GM12878 (cell line): ENCODE results near the gene ATF4.

ENCODE experiments used
- FOS ChIP-seq: IDR thresholded peaks from 3 replicates; pipeline ENCODE4 v1.6.1; 2011; ENCODE audit warnings: borderline replicate concordance; ENCODE audit not compliant: insufficient read length; ENCODE audit errors: extremely low read depth
- FOXK2 ChIP-seq: fragments of 450-650 bp; IDR thresholded peaks from 2 replicates; pipeline ENCODE4 v1.6.1; 2017; ENCODE audit warnings: mild to moderate bottlenecking, moderate library complexity
- JUND ChIP-seq: IDR thresholded peaks from 2 replicates; pipeline ENCODE4 v1.6.1; 2012; ENCODE audit warnings: low read depth, mild to moderate bottlenecking, low read length, improper control_type of control experiment, moderate library complexity
- RAD21 ChIP-seq: IDR thresholded peaks from 2 replicates; pipeline ENCODE4 v1.6.1; 2011; ENCODE audit warnings: mild to moderate bottlenecking, low read depth, low read length, moderate library complexity; ENCODE audit not compliant: insufficient read depth
- TF ChIP-seq, protein P1 (sequence below), 3 experiments: IDR thresholded peaks in 2 of 3; conservative IDR thresholded peaks in 1 of 3; 2 replicates each; pipeline ENCODE4 v1.5.1; 2011; ENCODE audit warnings: low read depth in 3 of 3, low read length in 3 of 3, mild to moderate bottlenecking in 3 of 3, control low read depth in 2 of 3, moderate library complexity in 2 of 3, inconsistent platforms in 1 of 3, mixed read lengths in 1 of 3; ENCODE audit not compliant: control insufficient read depth in 2 of 3, insufficient read depth in 1 of 3; ENCODE audit errors: extremely low read depth in 1 of 3
- TF ChIP-seq, protein P2 (sequence below): IDR thresholded peaks from 2 replicates; pipeline ENCODE4 v1.6.1; 2011; ENCODE audit warnings: low read depth, low read length, improper control_type of control experiment, borderline replicate concordance
- TF ChIP-seq, protein P3 (sequence below): fragments of 450-650 bp; formaldehyde crosslinking; IDR thresholded peaks from 2 replicates; pipeline ENCODE4 v1.4.0; 2022; ENCODE audit warnings: mild to moderate bottlenecking, moderate library complexity

DNA sequence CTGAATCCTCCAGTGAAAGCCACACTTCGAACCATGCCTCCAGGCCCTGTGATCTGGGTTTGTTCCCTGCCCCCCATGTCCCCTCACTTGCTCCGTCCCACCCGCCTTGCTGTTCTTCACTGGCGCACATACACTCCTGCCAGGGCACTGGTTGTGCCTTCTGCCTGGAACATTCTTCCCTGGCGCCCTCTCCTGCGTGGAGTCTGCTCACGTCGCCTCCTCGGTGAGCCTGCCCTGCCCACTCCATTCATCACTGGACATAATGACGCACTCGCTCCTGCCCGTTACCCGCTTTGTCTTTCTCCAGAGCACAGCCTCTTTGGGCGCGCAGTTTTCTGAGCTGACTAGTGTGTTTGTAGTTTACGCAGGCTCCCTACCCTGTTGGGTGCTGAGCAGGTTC lies 39.3 kb upstream of the ATF4 start:
- TF ChIP-seq, protein P1, sequence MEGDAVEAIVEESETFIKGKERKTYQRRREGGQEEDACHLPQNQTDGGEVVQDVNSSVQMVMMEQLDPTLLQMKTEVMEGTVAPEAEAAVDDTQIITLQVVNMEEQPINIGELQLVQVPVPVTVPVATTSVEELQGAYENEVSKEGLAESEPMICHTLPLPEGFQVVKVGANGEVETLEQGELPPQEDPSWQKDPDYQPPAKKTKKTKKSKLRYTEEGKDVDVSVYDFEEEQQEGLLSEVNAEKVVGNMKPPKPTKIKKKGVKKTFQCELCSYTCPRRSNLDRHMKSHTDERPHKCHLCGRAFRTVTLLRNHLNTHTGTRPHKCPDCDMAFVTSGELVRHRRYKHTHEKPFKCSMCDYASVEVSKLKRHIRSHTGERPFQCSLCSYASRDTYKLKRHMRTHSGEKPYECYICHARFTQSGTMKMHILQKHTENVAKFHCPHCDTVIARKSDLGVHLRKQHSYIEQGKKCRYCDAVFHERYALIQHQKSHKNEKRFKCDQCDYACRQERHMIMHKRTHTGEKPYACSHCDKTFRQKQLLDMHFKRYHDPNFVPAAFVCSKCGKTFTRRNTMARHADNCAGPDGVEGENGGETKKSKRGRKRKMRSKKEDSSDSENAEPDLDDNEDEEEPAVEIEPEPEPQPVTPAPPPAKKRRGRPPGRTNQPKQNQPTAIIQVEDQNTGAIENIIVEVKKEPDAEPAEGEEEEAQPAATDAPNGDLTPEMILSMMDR (IDR thresholded peaks at IDR 0.05 in 2 of 3, conservative IDR thresholded peaks at IDR 0.05 in 1 of 3; ENCODE audit: control insufficient read depth in 2 of 3, extremely low read depth in 1 of 3, insufficient read depth in 1 of 3, low read depth in 3 of 3, low read length in 3 of 3), result no peak
- no peak for TF ChIP-seq FOXK2
- no peak for TF ChIP-seq JUND
- TF ChIP-seq, protein P2, sequence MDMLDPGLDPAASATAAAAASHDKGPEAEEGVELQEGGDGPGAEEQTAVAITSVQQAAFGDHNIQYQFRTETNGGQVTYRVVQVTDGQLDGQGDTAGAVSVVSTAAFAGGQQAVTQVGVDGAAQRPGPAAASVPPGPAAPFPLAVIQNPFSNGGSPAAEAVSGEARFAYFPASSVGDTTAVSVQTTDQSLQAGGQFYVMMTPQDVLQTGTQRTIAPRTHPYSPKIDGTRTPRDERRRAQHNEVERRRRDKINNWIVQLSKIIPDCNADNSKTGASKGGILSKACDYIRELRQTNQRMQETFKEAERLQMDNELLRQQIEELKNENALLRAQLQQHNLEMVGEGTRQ, result no peak
- TF ChIP-seq RAD21, result no peak
- TF ChIP-seq, protein P3, sequence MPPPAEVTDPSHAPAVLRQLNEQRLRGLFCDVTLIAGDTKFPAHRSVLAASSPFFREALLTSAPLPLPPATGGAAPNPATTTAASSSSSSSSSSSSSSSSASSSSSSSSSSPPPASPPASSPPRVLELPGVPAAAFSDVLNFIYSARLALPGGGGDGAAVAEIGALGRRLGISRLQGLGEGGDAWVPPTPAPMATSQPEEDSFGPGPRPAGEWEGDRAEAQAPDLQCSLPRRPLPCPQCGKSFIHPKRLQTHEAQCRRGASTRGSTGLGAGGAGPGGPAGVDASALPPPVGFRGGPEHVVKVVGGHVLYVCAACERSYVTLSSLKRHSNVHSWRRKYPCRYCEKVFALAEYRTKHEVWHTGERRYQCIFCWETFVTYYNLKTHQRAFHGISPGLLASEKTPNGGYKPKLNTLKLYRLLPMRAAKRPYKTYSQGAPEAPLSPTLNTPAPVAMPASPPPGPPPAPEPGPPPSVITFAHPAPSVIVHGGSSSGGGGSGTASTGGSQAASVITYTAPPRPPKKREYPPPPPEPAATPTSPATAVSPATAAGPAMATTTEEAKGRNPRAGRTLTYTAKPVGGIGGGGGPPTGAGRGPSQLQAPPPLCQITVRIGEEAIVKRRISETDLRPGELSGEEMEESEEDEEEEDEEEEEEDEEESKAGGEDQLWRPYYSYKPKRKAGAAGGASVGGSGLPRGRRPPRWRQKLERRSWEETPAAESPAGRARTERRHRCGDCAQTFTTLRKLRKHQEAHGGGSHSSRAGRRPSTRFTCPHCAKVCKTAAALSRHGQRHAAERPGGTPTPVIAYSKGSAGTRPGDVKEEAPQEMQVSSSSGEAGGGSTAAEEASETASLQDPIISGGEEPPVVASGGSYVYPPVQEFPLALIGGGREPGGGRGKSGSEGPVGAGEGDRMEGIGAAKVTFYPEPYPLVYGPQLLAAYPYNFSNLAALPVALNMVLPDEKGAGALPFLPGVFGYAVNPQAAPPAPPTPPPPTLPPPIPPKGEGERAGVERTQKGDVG, result no peak
- TF ChIP-seq FOS, result no peak
